Measurements from ENCODE around the gene PIP5K1C. TPM values are rescaled to one million over a fixed set of nuclear protein-coding genes. Genes with fewer than 3 reads are reported as not detected.
"Not testable (repeated sequence)": the region's sequence is repeated elsewhere in the genome, so short reads cannot be mapped to it uniquely, and the experiment has no call there.

The PIP5K1C gene
- total RNA-seq, 1 experiment from 2014 or later, result 23.6 TPM

GRCh38 chr19:3631053-3631861 lies 69.0 kb downstream of the PIP5K1C start:
- CTCF ChIA-PET, result no interaction called here

GRCh38 chr19:3628766-3629165 lies 71.5 kb downstream of the PIP5K1C start:
- CTCF ChIA-PET, result interaction anchor here (0.6 to 0.7 kb wide), 2 partner anchors 612 to 1647 kb away, joined by 3 to 11 read pairs; no protein-coding TSS in a partner anchor
- peaks cover 23% of the 10 kb centered on the region for H3K36me3 Mint-ChIP-seq (ENCODE audit: insufficient read depth, unreplicated experiment)
- H3K9me3 Mint-ChIP-seq (ENCODE audit: low read depth, unreplicated experiment), result not testable (repeated sequence)

More at GRCh38 chr19:3631053-3631861, 69.0 kb downstream of the PIP5K1C start:
- no TSS peak for BruUV-seq (replicated peaks)
- intact Hi-C loops (cut with micrococcal nuclease; ENCODE audit: unreplicated experiment), result no loop called here
- no peaks in the 10 kb centered on the region for H3K9me3 Mint-ChIP-seq (ENCODE audit: low read depth, unreplicated experiment)
- no peak for TF ChIP-seq CTCF (IDR thresholded peaks at IDR 0.05; ENCODE audit: unreplicated experiment)
- H3K27me3 Mint-ChIP-seq (ENCODE audit: unreplicated experiment), result no peaks in the 10 kb centered on the region
- peaks cover 11% of the 10 kb centered on the region for H3K36me3 Mint-ChIP-seq (ENCODE audit: insufficient read depth, unreplicated experiment)
- H3K27ac Mint-ChIP-seq (ENCODE audit: unreplicated experiment), result no peak overlapping the region
- H3K4me3 Mint-ChIP-seq (ENCODE audit: low read depth, unreplicated experiment), result no peak overlapping the region
- H3K4me1 Mint-ChIP-seq (ENCODE audit: low read depth, unreplicated experiment), result no peaks in the 10 kb centered on the region
- DNase-seq, result no peak

GRCh38 chr19:3627351-3627723 lies 72.9 kb downstream of the PIP5K1C start:
- H3K9me3 Mint-ChIP-seq (ENCODE audit: low read depth, unreplicated experiment), result no peaks in the 10 kb centered on the region
- CTCF ChIA-PET, result no interaction called here
- no peaks in the 10 kb centered on the region for H3K27me3 Mint-ChIP-seq (ENCODE audit: unreplicated experiment)
- peak overlapping the region; percentile 96 for H3K27ac Mint-ChIP-seq (ENCODE audit: unreplicated experiment)
- intact Hi-C loops (cut with micrococcal nuclease; ENCODE audit: unreplicated experiment), result no loop called here
- peak overlapping the region; percentile 99 for H3K4me3 Mint-ChIP-seq (ENCODE audit: low read depth, unreplicated experiment)
- BruUV-seq (replicated peaks), result no TSS peak
- no peaks in the 10 kb centered on the region for H3K4me1 Mint-ChIP-seq (ENCODE audit: low read depth, unreplicated experiment)
- no peak for TF ChIP-seq CTCF (IDR thresholded peaks at IDR 0.05; ENCODE audit: unreplicated experiment)
- H3K36me3 Mint-ChIP-seq (ENCODE audit: insufficient read depth, unreplicated experiment), result peaks cover 28% of the 10 kb centered on the region
- no peak for DNase-seq

More at GRCh38 chr19:3628766-3629165, 71.5 kb downstream of the PIP5K1C start:
- intact Hi-C loops (cut with micrococcal nuclease; ENCODE audit: unreplicated experiment); H3K27ac Mint-ChIP-seq (ENCODE audit: unreplicated experiment); H3K27me3 Mint-ChIP-seq (ENCODE audit: unreplicated experiment); DNase-seq; BruUV-seq (replicated peaks); H3K4me1 Mint-ChIP-seq (ENCODE audit: low read depth, unreplicated experiment); H3K4me3 Mint-ChIP-seq (ENCODE audit: low read depth, unreplicated experiment): not testable (repeated sequence)

DNA sequence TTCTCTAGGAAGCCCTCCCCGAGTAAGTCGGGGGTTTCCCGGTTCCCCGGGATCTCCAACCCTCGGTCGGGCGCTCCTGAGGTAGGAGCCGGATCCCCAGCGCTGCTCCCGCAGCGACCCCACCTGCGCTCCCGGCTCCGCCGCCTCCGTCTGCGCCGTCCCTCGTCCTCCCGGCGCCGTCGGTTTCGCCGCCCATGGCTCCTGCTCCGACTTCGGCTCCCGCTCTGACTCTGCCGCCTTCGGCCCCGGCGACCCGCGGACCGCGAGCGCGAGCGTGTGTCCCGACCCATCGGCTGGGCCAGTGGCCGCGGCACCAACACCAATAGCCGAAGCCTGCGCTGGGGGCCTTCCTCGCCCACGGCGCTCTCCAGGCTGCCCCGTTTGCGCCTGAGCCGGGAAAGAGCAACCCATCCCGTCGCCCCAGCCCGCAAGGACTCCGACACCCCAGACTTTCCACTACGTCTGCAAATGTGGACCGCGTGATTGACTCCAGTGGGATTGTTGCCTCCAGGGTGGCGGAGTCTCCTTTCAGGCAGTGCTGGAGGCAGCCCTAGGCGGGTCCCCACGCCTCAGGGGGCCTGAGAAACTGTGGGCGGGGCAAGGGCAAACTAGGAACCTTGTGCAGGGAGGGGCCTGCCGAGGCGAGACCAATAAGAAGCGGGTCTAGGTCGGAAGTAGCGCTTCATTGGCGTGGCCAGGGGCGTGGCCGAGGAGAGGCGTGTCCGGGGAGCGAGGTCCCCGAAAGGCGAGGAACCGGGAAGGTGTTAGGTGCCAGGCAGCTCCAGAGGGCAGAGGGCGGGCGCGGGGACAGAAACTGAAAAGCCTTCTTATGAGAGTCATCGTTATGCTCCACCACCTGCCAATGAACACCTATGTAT lies 73.6 kb downstream of the PIP5K1C start, which contains the start of gene CACTIN:
Gene CACTIN, minus strand, starts transcription at position 318 of the 878 bp plus-strand sequence. Its CDS starts 28 bp downstream, at position 290.
- TF ChIP-seq CTCF (IDR thresholded peaks at IDR 0.05; ENCODE audit: unreplicated experiment), result no peak
- peak within 1 kb of the TSS; percentile 99 for H3K4me3 Mint-ChIP-seq (ENCODE audit: low read depth, unreplicated experiment)
- peaks cover 32% of the 10 kb centered on the region for H3K36me3 Mint-ChIP-seq (ENCODE audit: insufficient read depth, unreplicated experiment)
- intact Hi-C loops (cut with micrococcal nuclease; ENCODE audit: unreplicated experiment), result no loop called here
- no peaks in the 10 kb centered on the region for H3K4me1 Mint-ChIP-seq (ENCODE audit: low read depth, unreplicated experiment)
- peak within 1 kb of the TSS; percentile 96 for H3K27ac Mint-ChIP-seq (ENCODE audit: unreplicated experiment)
- no peaks in the 10 kb centered on the region for H3K27me3 Mint-ChIP-seq (ENCODE audit: unreplicated experiment)
- BruUV-seq (replicated peaks), result no TSS peak
- H3K9me3 Mint-ChIP-seq (ENCODE audit: low read depth, unreplicated experiment), result no peaks in the 10 kb centered on the region
- peak; percentile 97 for DNase-seq
- CTCF ChIA-PET, result no interaction called here
